Measurements from ENCODE around the gene IGHMBP2.

GRCh38 chr11:68940651-68941323 is 37.1 kb downstream of the IGHMBP2 start:
- TF ChIP-seq, protein P1, sequence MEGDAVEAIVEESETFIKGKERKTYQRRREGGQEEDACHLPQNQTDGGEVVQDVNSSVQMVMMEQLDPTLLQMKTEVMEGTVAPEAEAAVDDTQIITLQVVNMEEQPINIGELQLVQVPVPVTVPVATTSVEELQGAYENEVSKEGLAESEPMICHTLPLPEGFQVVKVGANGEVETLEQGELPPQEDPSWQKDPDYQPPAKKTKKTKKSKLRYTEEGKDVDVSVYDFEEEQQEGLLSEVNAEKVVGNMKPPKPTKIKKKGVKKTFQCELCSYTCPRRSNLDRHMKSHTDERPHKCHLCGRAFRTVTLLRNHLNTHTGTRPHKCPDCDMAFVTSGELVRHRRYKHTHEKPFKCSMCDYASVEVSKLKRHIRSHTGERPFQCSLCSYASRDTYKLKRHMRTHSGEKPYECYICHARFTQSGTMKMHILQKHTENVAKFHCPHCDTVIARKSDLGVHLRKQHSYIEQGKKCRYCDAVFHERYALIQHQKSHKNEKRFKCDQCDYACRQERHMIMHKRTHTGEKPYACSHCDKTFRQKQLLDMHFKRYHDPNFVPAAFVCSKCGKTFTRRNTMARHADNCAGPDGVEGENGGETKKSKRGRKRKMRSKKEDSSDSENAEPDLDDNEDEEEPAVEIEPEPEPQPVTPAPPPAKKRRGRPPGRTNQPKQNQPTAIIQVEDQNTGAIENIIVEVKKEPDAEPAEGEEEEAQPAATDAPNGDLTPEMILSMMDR (conservative IDR thresholded peaks at IDR 0.05) = no peak
- no peak for TF ChIP-seq EZH2 (IDR thresholded peaks at IDR 0.05; ENCODE audit: low read depth)
